ENCODE data around the gene LMO2.
"Not testable (repeated sequence)": the region's sequence is repeated elsewhere in the genome, so short reads cannot be mapped to it uniquely, and the experiment has no call there.

The LMO2 gene

DNA sequence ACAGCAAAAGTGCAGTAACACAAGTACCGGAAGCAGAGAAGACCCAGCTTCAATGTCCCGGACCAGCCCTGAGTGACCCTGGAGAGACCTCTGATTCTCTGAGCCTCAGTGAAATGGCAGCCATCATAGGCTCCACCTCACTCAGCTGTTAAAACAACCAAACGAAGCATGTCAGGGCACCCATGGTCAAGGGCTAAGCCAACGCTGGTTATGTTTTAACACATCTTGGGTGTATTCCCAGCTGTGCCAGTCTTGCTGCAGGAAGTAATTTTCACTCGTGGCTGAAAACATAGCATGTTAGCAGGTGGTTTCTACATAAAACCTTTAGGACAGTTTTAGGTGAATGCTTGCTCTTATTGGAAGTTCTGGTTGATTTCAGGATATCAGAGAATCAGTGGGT is 30.9 kb downstream of the LMO2 start:
- peaks cover 16% of the 10 kb centered on the region for H3K4me1 ChIP-seq (ENCODE audit: control insufficient read depth, insufficient read depth, low read length)
- H3K36me3 ChIP-seq (ENCODE audit: control insufficient read depth, insufficient read depth, low read length): no peaks in the 10 kb centered on the region
- H3K9ac ChIP-seq (ENCODE audit: low read depth, low read length): no peak overlapping the region
- H3K9me3 ChIP-seq (ENCODE audit: control insufficient read depth, insufficient read depth, low read length): no peaks in the 10 kb centered on the region
- H3K27ac ChIP-seq (ENCODE audit: low read depth, low read length): no peak overlapping the region
- H3K4me3 ChIP-seq (ENCODE audit: low read depth, low read length): no peak overlapping the region
- H3K27me3 ChIP-seq (ENCODE audit: control insufficient read depth, insufficient read depth, low read length): peaks cover 22% of the 10 kb centered on the region

DNA sequence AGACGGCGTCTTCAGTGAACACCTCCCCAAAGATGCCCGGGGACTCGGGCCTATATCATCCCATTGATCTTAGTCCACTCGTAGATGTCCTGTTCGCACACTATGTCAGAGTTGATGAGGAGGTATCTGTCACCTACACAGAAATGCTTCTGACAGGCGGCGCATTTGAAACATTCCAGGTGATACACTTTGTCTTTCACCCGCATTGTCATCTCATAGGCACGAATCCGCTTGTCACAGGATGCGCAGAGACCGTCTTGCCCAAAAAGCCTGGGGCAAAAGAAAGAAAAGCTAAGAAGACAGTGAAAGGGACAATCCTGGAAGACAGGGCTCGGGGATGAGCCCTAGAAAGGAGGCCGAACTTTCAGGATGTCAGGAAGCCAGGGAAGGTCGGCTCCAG is 32.6 kb downstream of the LMO2 start:
- Histone ChIP-seq H3K9me3 (ENCODE audit: control insufficient read depth, insufficient read depth, low read length) (no peaks in the 10 kb centered on the region), H3K4me3 (ENCODE audit: low read depth, low read length) (no peak overlapping the region), H3K36me3 (ENCODE audit: control insufficient read depth, insufficient read depth, low read length) (no peaks in the 10 kb centered on the region), H3K4me1 (ENCODE audit: control insufficient read depth, insufficient read depth, low read length) (peaks cover 16% of the 10 kb centered on the region), H3K27ac (ENCODE audit: low read depth, low read length) (no peak overlapping the region), H3K9ac (ENCODE audit: low read depth, low read length) (no peak overlapping the region), H3K27me3 (ENCODE audit: control insufficient read depth, insufficient read depth, low read length) (peaks cover 7% of the 10 kb centered on the region; the same call in 1 of the 2 replicates)

DNA sequence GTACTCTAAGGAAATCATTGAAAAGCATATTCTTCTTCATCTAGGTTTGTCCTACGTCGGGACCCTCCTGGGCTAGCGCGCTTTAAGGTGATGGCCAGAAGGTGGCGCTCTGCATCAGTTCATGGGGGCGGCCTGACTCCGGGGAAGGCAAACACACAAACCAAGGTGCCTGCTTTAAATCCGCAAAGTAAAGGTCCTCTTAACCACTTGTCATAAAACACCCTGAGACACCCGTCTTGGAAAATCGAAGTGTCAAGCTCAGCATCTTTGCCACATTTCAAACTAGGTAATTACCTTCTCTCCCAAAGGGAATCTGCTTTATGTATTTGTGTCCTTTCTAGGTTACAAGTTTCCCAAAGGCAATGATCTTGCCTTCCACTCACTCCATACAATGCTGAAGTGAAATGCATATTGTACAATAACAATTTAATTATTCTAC is 33.9 kb downstream of the LMO2 start:
- Histone ChIP-seq H3K4me3 (ENCODE audit: low read depth, low read length) (no peak overlapping the region), H3K27me3 (ENCODE audit: control insufficient read depth, insufficient read depth, low read length) (no peaks in the 10 kb centered on the region; the same call in 1 of the 2 replicates), H3K9ac (ENCODE audit: low read depth, low read length) (no peak overlapping the region), H3K36me3 (ENCODE audit: control insufficient read depth, insufficient read depth, low read length) (no peaks in the 10 kb centered on the region), H3K4me1 (ENCODE audit: control insufficient read depth, insufficient read depth, low read length) (peaks cover 16% of the 10 kb centered on the region), H3K9me3 (ENCODE audit: control insufficient read depth, insufficient read depth, low read length) (no peaks in the 10 kb centered on the region), H3K27ac (ENCODE audit: low read depth, low read length) (no peak overlapping the region)

DNA sequence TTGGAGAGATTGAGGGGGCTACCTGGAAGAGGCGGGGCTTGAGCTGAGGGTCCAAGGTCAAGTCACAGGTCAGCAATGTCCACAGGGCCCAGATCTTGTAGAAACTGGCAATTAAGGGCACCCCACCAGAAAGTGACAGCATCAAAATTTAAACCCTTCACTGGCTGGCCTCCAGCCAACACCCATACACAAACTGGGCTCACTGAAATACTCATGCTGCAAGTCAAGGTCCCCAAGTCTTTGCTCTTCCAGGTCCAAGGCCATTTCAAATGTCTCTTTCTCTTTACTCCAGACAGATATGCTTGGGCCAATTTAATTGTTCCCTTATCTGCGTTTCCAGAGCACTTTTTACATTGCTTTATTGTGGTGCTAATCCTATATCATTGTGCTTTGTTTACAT is 36.4 kb downstream of the LMO2 start:
- H3K9me3 ChIP-seq (ENCODE audit: control insufficient read depth, insufficient read depth, low read length): no peaks in the 10 kb centered on the region
- H3K4me1 ChIP-seq (ENCODE audit: control insufficient read depth, insufficient read depth, low read length): peaks cover 6% of the 10 kb centered on the region
- no peak overlapping the region for H3K27ac ChIP-seq (ENCODE audit: low read depth, low read length)
- H3K4me3 ChIP-seq (ENCODE audit: low read depth, low read length): no peak overlapping the region
- no peaks in the 10 kb centered on the region for H3K36me3 ChIP-seq (ENCODE audit: control insufficient read depth, insufficient read depth, low read length)
- H3K27me3 ChIP-seq (ENCODE audit: control insufficient read depth, insufficient read depth, low read length): no peaks in the 10 kb centered on the region; the same call in 1 of the 2 replicates
- H3K9ac ChIP-seq (ENCODE audit: low read depth, low read length): no peak overlapping the region

- peaks cover 12% of the 10 kb centered on the region for H3K4me1 ChIP-seq (ENCODE audit: control insufficient read depth, insufficient read depth, low read length)
These were observed 43.0 kb downstream of the LMO2 start for GRCh38 chr11:33848717-33849390.

DNA sequence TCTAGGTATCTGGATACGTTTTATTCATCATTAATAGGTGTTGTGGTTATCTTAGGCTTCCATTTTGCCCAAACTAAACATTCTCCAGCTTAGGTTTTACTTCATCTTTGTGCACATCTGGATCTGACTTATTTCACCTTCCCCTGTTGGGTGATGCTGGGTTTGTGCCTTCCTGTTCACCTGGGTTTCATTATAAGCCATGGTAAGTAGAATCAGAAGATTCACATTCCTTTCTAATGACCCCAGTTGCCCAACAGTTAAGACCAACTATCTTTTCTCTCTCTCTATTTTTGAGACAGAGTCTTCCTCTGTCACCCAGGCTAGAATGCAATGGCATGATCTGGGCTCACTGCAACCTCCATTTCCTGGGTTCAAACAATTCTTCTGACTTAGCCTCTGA is 44.6 kb downstream of the LMO2 start:
- Histone ChIP-seq H3K9me3 (ENCODE audit: control insufficient read depth, insufficient read depth, low read length) (no peaks in the 10 kb centered on the region), H3K27ac (ENCODE audit: low read depth, low read length) (no peak overlapping the region), H3K4me3 (ENCODE audit: low read depth, low read length) (no peak overlapping the region), H3K27me3 (ENCODE audit: control insufficient read depth, insufficient read depth, low read length) (no peaks in the 10 kb centered on the region), H3K36me3 (ENCODE audit: control insufficient read depth, insufficient read depth, low read length) (no peaks in the 10 kb centered on the region), H3K9ac (ENCODE audit: low read depth, low read length) (no peak overlapping the region), H3K4me1 (ENCODE audit: control insufficient read depth, insufficient read depth, low read length) (peaks cover 13% of the 10 kb centered on the region)

More at GRCh38 chr11:33848717-33849390, 43.0 kb downstream of the LMO2 start:
- Histone ChIP-seq H3K9ac (ENCODE audit: low read depth, low read length) (no peak overlapping the region), H3K4me3 (ENCODE audit: low read depth, low read length) (no peak overlapping the region), H3K36me3 (ENCODE audit: control insufficient read depth, insufficient read depth, low read length) (no peaks in the 10 kb centered on the region), H3K27ac (ENCODE audit: low read depth, low read length) (no peak overlapping the region), H3K9me3 (ENCODE audit: control insufficient read depth, insufficient read depth, low read length) (no peaks in the 10 kb centered on the region), H3K27me3 (ENCODE audit: control insufficient read depth, insufficient read depth, low read length) (no peaks in the 10 kb centered on the region)

- Histone ChIP-seq H3K27ac (ENCODE audit: low read depth, low read length) (no peak overlapping the region), H3K4me1 (ENCODE audit: control insufficient read depth, insufficient read depth, low read length) (peaks cover 9% of the 10 kb centered on the region), H3K36me3 (ENCODE audit: control insufficient read depth, insufficient read depth, low read length) (no peaks in the 10 kb centered on the region), H3K9ac (ENCODE audit: low read depth, low read length) (no peak overlapping the region), H3K27me3 (ENCODE audit: control insufficient read depth, insufficient read depth, low read length) (no peaks in the 10 kb centered on the region), H3K4me3 (ENCODE audit: low read depth, low read length) (no peak overlapping the region), H3K9me3 (ENCODE audit: control insufficient read depth, insufficient read depth, low read length) (no peaks in the 10 kb centered on the region)
These were observed 47.6 kb downstream of the LMO2 start for GRCh38 chr11:33844236-33844635.

GRCh38 chr11:33843018-33843417 is 48.9 kb downstream of the LMO2 start:
- H3K27me3 ChIP-seq (ENCODE audit: control insufficient read depth, insufficient read depth, low read length): no peaks in the 10 kb centered on the region
- H3K4me3 ChIP-seq (ENCODE audit: low read depth, low read length): no peak overlapping the region
- no peaks in the 10 kb centered on the region for H3K9me3 ChIP-seq (ENCODE audit: control insufficient read depth, insufficient read depth, low read length)
- no peak overlapping the region for H3K9ac ChIP-seq (ENCODE audit: low read depth, low read length)
- H3K36me3 ChIP-seq (ENCODE audit: control insufficient read depth, insufficient read depth, low read length): no peaks in the 10 kb centered on the region
- no peak overlapping the region for H3K27ac ChIP-seq (ENCODE audit: low read depth, low read length)
- H3K4me1 ChIP-seq (ENCODE audit: control insufficient read depth, insufficient read depth, low read length): 0 out of 2 replicates have a peak, but pooled peaks cover 3% of the 10 kb centered on the region

DNA sequence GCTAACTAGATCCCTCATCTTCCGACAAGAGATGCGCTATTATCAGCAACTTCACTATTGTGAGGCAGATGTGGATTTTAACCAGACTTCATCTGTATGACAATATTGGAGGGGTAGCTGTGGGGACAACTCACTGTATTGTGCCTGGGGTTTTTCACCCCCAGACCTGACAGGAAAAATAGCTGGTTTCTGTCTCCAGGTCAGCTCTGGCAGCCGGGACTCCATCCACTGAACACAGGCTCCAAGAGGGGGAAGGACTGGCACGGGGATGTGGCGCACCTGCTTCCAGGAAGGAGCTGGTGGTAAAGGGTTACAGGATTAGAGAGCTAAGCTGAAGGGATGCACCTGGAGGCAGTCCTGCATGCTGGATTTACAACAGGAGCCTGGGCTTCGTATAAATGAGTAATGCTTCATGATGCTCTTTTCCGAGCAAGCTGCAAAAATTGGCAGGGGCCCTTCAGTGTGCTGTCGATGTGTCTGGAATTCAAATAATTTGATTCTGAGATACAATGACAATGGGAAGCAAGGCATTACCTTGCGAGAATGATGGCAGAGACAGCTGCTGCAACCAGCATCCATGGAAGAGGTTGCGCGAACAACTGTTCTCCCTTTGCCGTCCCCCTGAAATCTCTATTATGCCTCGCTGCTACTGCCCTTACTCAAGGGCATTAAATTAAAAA is 49.5 kb downstream of the LMO2 start:
- Histone ChIP-seq H3K9ac (ENCODE audit: low read depth, low read length) (no peak overlapping the region), H3K4me1 (ENCODE audit: control insufficient read depth, insufficient read depth, low read length) (0 out of 2 replicates have a peak, but pooled peaks cover 3% of the 10 kb centered on the region), H3K9me3 (ENCODE audit: control insufficient read depth, insufficient read depth, low read length) (no peaks in the 10 kb centered on the region), H3K36me3 (ENCODE audit: control insufficient read depth, insufficient read depth, low read length) (no peaks in the 10 kb centered on the region), H3K27me3 (ENCODE audit: control insufficient read depth, insufficient read depth, low read length) (no peaks in the 10 kb centered on the region), H3K4me3 (ENCODE audit: low read depth, low read length) (no peak overlapping the region), H3K27ac (ENCODE audit: low read depth, low read length) (no peak overlapping the region)

GRCh38 chr11:33838234-33838633 is 53.6 kb downstream of the LMO2 start:
- not testable (repeated sequence) for H3K27ac ChIP-seq (ENCODE audit: low read depth, low read length); H3K36me3 ChIP-seq (ENCODE audit: control insufficient read depth, insufficient read depth, low read length); H3K9me3 ChIP-seq (ENCODE audit: control insufficient read depth, insufficient read depth, low read length); H3K9ac ChIP-seq (ENCODE audit: low read depth, low read length); H3K4me3 ChIP-seq (ENCODE audit: low read depth, low read length); H3K4me1 ChIP-seq (ENCODE audit: control insufficient read depth, insufficient read depth, low read length); H3K27me3 ChIP-seq (ENCODE audit: control insufficient read depth, insufficient read depth, low read length)

DNA sequence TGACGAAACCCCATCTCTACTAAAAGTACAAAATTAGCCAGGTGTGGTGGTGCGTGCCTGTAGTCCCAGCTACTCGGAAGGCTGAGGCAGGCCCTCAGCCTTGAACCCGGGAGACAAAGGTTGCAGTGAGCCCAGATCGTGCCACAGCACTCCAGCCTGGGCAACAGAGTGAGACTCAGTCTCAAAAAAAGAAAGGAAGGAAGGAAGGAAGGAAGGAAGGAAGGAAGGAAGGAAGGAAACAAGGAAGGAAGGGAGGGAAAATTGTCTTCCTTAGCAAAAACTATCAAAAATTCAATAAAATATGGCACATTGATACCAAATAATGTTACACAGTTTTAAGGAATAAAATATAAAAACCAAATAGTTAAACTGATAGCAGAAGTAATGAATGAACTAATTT is 54.5 kb downstream of the LMO2 start:
- H3K9me3 ChIP-seq (ENCODE audit: control insufficient read depth, insufficient read depth, low read length); H3K4me1 ChIP-seq (ENCODE audit: control insufficient read depth, insufficient read depth, low read length); H3K9ac ChIP-seq (ENCODE audit: low read depth, low read length); H3K36me3 ChIP-seq (ENCODE audit: control insufficient read depth, insufficient read depth, low read length); H3K4me3 ChIP-seq (ENCODE audit: low read depth, low read length); H3K27ac ChIP-seq (ENCODE audit: low read depth, low read length); H3K27me3 ChIP-seq (ENCODE audit: control insufficient read depth, insufficient read depth, low read length): not testable (repeated sequence)

Data from HUES48 (cell line).